GM12891 (cell line): ENCODE measurements around the gene ALDOA.

ENCODE experiments used
- POLR2A ChIP-seq: IDR thresholded peaks from 2 replicates; pipeline ENCODE4 v1.6.1; 2011; ENCODE audit warnings: low read depth, low read length, control low read depth
- POLR2AphosphoS5 ChIP-seq: IDR thresholded peaks from 2 replicates; pipeline ENCODE4 v1.6.1; 2011; ENCODE audit warnings: low read depth, low read length, control low read depth
- SPI1 ChIP-seq: IDR thresholded peaks from 2 replicates; pipeline ENCODE4 v1.6.1; 2011; ENCODE audit warnings: low read depth, low read length, control low read depth
- TAF1 ChIP-seq: IDR thresholded peaks from 2 replicates; pipeline ENCODE4 v1.6.1; 2011; ENCODE audit warnings: low read depth, low read length, control low read depth

DNA sequence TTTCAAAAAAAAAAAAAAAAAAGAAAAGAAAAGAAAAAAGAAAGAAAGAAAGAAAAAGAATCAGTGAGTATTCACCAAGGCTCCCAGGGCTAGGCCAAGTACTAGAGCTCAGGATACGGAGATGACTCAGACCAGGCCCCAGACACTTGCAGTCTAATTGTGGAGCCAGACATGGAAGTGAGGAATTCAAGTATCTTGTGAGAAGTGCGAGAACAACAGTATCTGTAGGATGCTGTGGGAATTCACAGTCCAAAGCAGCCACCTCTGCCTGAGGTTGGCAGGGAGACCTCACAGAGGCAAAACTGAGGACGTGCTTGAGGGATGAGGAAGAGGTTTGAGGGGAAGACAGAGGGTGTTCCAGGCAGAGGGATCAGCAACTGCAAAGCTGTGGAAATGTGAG lies 14.0 kb upstream of the ALDOA start:
- TF ChIP-seq POLR2AphosphoS5 (no peak), POLR2A (no peak), TAF1 (no peak), SPI1 (no peak)
